HFFc6 (cell line): ENCODE data around the gene PLVAP. TPM values are rescaled to one million over a fixed set of nuclear protein-coding genes. Genes with fewer than 3 reads are reported as not detected.

Source experiments
- DNase-seq: peaks from one replicate; pipeline ENCODE4 v3.0.0-alpha.2; 2018
- H3K27ac Mint-ChIP-seq: 2 replicates; pipeline ENCODE4 v1.8.0; 2020; ENCODE audit warnings: mild to moderate bottlenecking, mixed read lengths
- H3K27me3 Mint-ChIP-seq: 2 replicates; pipeline ENCODE4 v1.8.0; 2021; ENCODE audit warnings: mild to moderate bottlenecking, moderate library complexity, mixed read lengths; ENCODE audit not compliant: insufficient read depth
- H3K36me3 Mint-ChIP-seq: 2 replicates; pipeline ENCODE4 v1.8.0; 2021; ENCODE audit warnings: low read depth, mixed read lengths
- H3K4me1 Mint-ChIP-seq: 2 replicates; pipeline ENCODE4 v1.8.0; 2020; ENCODE audit warnings: low read depth, mixed read lengths
- H3K4me3 Mint-ChIP-seq: 2 replicates; pipeline ENCODE4 v1.8.0; 2020; ENCODE audit warnings: mild to moderate bottlenecking, moderate library complexity, mixed read lengths
- H3K9me3 Mint-ChIP-seq: 2 replicates; pipeline ENCODE4 v1.8.0; 2020; ENCODE audit warnings: mild to moderate bottlenecking, mixed read lengths
- CTCF ChIP-seq: fragments of 200-600 bp; sonication (generic); IDR thresholded peaks from 2 replicates; pipeline ENCODE4 v1.5.0; 2021; ENCODE audit warnings: antibody characterized with exemption, mild to moderate bottlenecking
- total RNA-seq, 6 experiments: library from RNA; stranded (reverse); fragmentation: NEBNext Ultra II Directional; extraction: Animal tissue kit (Norgen Biotek cat#: 25700); gene quantifications; 2 replicates in 1 of 6; 3 replicates in 5 of 6; pipeline ENCODE4 v1.2.3, GENCODE V29; 2021

PLVAP gene
- total RNA-seq, 6 experiments from 2014 or later: not detected

GRCh38 chr19:17419621-17420474 lies 42.7 kb upstream of the PLVAP start, which contains the start of gene MVB12A:
Gene MVB12A, plus strand, starts transcription at chr19:17420047. Its CDS starts 89 bp downstream, at chr19:17420136.
- H3K36me3 Mint-ChIP-seq: no peaks in the 10 kb centered on the region
- peaks cover 3% of the 10 kb centered on the region for H3K27me3 Mint-ChIP-seq
- TF ChIP-seq CTCF: no peak
- peak; percentile 99 for DNase-seq
- H3K9me3 Mint-ChIP-seq: no peaks in the 10 kb centered on the region
- peaks cover 26% of the 10 kb centered on the region for H3K4me1 Mint-ChIP-seq
- peak within 1 kb of the TSS; percentile 94 for H3K4me3 Mint-ChIP-seq
- H3K27ac Mint-ChIP-seq: peak within 1 kb of the TSS; percentile 96

- Mint-ChIP-seq H3K27me3 (peaks cover 3% of the 10 kb centered on the region), H3K4me3 (peak overlapping the region; percentile 94), H3K9me3 (no peaks in the 10 kb centered on the region), H3K4me1 (peaks cover 26% of the 10 kb centered on the region), H3K27ac (peak overlapping the region; percentile 96), H3K36me3 (no peaks in the 10 kb centered on the region)
- TF ChIP-seq CTCF: no peak
- no peak for DNase-seq
Measured at GRCh38 chr19:17419154-17419620, 42.0 kb upstream of the PLVAP start.

GRCh38 chr19:17418710-17419109 lies 41.6 kb upstream of the PLVAP start:
- Mint-ChIP-seq H3K36me3 (no peaks in the 10 kb centered on the region), H3K4me1 (peaks cover 26% of the 10 kb centered on the region), H3K27ac (peak overlapping the region; percentile 96), H3K27me3 (peaks cover 3% of the 10 kb centered on the region), H3K9me3 (no peaks in the 10 kb centered on the region), H3K4me3 (peak overlapping the region; percentile 94)
- no peak for TF ChIP-seq CTCF
- no peak for DNase-seq

GRCh38 chr19:17415121-17415520 lies 38.0 kb upstream of the PLVAP start:
- DNase-seq: no peak
- H3K4me3 Mint-ChIP-seq: peak overlapping the region; percentile 65; the same call in 1 of the 2 replicates
- H3K9me3 Mint-ChIP-seq: no peaks in the 10 kb centered on the region
- peaks cover 36% of the 10 kb centered on the region for H3K4me1 Mint-ChIP-seq
- no peaks in the 10 kb centered on the region for H3K36me3 Mint-ChIP-seq
- TF ChIP-seq CTCF: no peak
- H3K27ac Mint-ChIP-seq: no peak overlapping the region
- peaks cover 5% of the 10 kb centered on the region for H3K27me3 Mint-ChIP-seq

DNA sequence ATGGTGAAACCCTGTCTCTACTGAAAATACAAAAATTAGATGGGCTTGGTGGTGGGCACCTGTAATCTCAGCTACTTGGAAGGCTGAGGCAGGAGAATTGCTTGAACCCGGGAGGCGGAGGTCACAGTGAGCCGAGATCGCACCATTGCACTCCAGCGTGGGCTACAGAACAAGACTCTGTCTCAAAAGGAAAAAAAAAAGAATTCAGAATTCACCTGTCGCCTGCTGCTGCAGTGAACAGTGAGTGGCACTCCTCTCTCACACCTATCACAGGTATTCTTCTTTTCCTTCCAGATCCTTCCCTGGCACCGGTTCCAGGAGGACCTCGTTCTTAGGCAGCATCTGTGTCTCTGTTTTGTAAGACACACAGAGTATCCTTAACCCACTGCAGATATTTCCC lies 37.0 kb upstream of the PLVAP start:
- Mint-ChIP-seq H3K9me3 (no peaks in the 10 kb centered on the region), H3K4me3 (no peak overlapping the region), H3K36me3 (no peaks in the 10 kb centered on the region), H3K27me3 (peaks cover 5% of the 10 kb centered on the region), H3K4me1 (peaks cover 31% of the 10 kb centered on the region), H3K27ac (no peak overlapping the region)
- TF ChIP-seq CTCF: no peak
- no peak for DNase-seq
